GM12801 (cell line): ENCODE data around the gene NCR2.

ENCODE experiments used
- CTCF ChIP-seq: IDR thresholded peaks from one replicate; pipeline ENCODE4 v1.5.1; 2011; ENCODE audit warnings: control low read depth; ENCODE audit not compliant: insufficient read length; ENCODE audit errors: extremely low read depth

The NCR2 gene

DNA sequence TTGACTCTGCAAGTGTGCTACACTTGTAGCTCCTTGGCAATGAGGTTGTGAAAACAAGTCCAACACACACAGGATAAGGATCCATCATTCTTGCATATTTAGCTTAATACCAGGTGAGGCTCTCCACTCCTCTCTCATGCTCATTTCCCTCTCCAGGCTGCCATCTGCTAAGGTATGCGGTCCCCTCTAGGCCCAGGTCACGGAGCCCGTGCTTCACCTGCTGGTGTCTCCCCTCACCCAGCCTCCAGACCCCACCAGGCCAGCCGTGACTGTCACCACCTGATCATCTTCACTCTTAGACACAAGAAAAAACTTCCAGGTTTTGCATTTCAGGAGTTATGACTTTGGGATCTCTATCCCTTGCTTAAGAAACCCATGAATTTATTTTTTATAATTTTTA, 14.2 kb upstream of the NCR2 start:
- TF ChIP-seq CTCF, result no peak

- no peak for TF ChIP-seq CTCF
These were observed 9.9 kb upstream of the NCR2 start for GRCh38 chr6:41325446-41326066.

- TF ChIP-seq CTCF, result no peak
These were observed 9.3 kb upstream of the NCR2 start for GRCh38 chr6:41326092-41326491.

DNA sequence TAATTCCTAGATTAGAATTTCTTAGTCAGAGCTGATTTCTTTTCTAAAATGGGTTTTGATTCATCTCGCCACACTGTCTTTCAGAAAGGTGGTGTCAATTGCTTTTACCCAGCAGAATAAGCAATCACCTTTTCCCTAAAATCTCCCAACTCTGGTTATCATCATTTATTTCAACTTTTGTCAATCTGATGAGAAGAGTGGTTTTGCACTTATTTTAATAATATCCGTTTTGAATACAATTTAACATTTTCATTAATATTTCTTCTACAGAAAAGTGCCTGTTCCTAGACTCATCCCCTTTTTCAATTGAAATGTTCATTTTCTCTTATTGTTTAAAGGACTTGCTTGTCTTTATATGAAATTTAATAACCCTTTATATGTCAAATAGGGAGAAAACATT, 8.2 kb upstream of the NCR2 start:
- no peak for TF ChIP-seq CTCF

- TF ChIP-seq CTCF, result no peak
These were observed 3.8 kb upstream of the NCR2 start for GRCh38 chr6:41331401-41332150.

GRCh38 chr6:41332241-41332640, 3.2 kb upstream of the NCR2 start:
- no peak for TF ChIP-seq CTCF

DNA sequence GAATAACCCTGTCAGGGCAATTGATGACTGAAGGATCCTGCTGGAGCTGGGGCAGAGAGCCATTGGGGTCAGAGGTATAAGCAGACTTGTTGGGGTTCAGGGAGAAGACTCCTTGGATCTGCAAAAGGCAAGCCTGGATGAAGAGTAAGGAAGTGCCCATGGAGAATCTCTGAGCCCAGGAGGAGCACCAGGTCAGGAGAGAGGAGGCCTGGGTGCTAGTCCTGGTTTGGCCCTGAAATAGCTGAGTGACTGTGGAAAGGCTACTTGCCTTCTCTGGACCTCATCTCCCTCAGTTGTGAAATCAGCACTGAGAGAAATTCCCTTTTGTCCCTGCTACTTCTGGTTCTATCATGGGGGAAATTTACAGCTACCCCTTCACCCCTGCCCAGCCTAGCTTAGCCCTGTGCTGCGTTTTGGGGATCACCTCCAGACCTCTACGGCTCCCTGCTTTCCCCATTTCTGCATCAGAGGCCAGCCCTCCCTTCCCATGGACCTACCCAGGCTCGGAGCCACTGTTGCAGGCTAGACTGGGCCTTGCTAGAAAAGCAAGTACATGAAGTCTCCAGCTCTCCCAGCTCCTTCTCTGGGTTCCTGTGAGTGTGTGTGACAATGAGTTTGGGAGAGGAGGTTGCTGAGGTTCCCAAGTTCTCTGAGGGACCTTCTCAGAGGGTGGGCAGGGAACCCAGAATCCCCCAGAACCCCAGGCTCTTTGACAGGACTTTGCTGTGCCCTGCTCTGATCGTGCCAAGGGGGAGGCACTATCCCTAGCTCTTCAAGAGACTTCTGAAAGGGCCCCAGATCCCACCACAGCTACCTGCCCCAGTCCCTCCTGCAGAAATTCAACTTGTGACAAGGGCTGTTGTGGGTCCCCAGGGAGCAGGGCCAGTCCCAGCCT, 2.3 kb upstream of the NCR2 start:
- TF ChIP-seq CTCF, result no peak
